H1 (cell line): ENCODE data around the gene CDC73. TPM values are rescaled to one million over a fixed set of nuclear protein-coding genes. Genes with fewer than 3 reads are reported as not detected.

Experiments used
- CTCF ChIA-PET: fragments of 300-600 bp; sonication (Branson Sonifier 250); formaldehyde crosslinking; loops from one replicate; lab custom pipeline; 2021; ENCODE audit not compliant: partially characterized antibody; lab: Charles Lee
- POLR2A ChIA-PET: fragments of 300-600 bp; sonication (Branson Sonifier 250); formaldehyde crosslinking; loops from one replicate; lab custom pipeline; 2021; ENCODE audit warnings: inconsistent platforms; ENCODE audit not compliant: partially characterized antibody; lab: Charles Lee
- DNase-seq, 2 experiments: peaks; one replicate each; pipeline versions ENCODE4 v3.0.0 to v3.0.0-alpha.2; 2010 to 2022; ENCODE audit warnings: low spot score in 2 of 2, low read depth in 1 of 2, mixed read lengths in 1 of 2
- FAIRE-seq: peaks from 2 replicates; lab custom pipeline; 2011; peaks lifted over from hg19 to GRCh38; lab: Jason Lieb, UNC
- H2AFZ ChIP-seq: 2 replicates; pipeline ENCODE4 v1.8.1; 2012; ENCODE audit warnings: low read length, inconsistent platforms
- H2AK5ac ChIP-seq: 2 replicates; pipeline ENCODE4 v1.6.1; 2013; ENCODE audit warnings: low read depth, low read length
- H2BK120ac ChIP-seq: replicated peaks from 2 replicates; pipeline ENCODE3; 2013; ENCODE audit warnings: low read depth, low read length, inconsistent platforms
- H2BK12ac ChIP-seq: 2 replicates; pipeline ENCODE4 v1.6.1; 2013; ENCODE audit warnings: low read depth, low read length
- H2BK15ac ChIP-seq: 2 replicates; pipeline ENCODE4 v1.6.1; 2013; ENCODE audit warnings: low read length
- H2BK20ac ChIP-seq: 2 replicates; pipeline ENCODE4 v1.6.1; 2013; ENCODE audit warnings: low read length
- H2BK5ac ChIP-seq: 2 replicates; pipeline ENCODE4 v1.6.1; 2013; ENCODE audit warnings: low read depth, low read length
- H3K14ac ChIP-seq: 2 replicates; pipeline ENCODE4 v1.6.1; 2013; ENCODE audit warnings: inconsistent platforms; ENCODE audit not compliant: insufficient read length
- H3K18ac ChIP-seq: 2 replicates; pipeline ENCODE4 v1.6.1; 2013; ENCODE audit warnings: low read length; ENCODE audit errors: extremely low read depth
- H3K23ac ChIP-seq: 2 replicates; pipeline ENCODE4 v1.6.1; 2013; ENCODE audit warnings: inconsistent platforms; ENCODE audit not compliant: insufficient read length
- H3K23me2 ChIP-seq: 2 replicates; pipeline ENCODE4 v1.6.1; 2013; ENCODE audit warnings: low read depth, low read length
- H3K27ac ChIP-seq: 2 replicates; pipeline ENCODE4 v1.6.1; 2011; ENCODE audit warnings: low read depth, low read length, inconsistent platforms
- H3K27me3 ChIP-seq, 4 experiments: replicated peaks in 1 of 4; 1 replicate in 1 of 4; 2 replicates in 3 of 4; pipeline versions ENCODE4 v1.6.1 to v1.8.1; 2011 to 2013; ENCODE audit warnings: low read length in 3 of 4, mild to moderate bottlenecking in 3 of 4, inconsistent platforms in 2 of 4, mixed read lengths in 2 of 4, moderate library complexity in 1 of 4; ENCODE audit not compliant: control insufficient read depth in 3 of 4, insufficient read depth in 3 of 4; ENCODE audit errors: extremely low read depth in 1 of 4
- H3K36me3 ChIP-seq, 4 experiments: 2 replicates each; pipeline versions ENCODE4 v1.6.1 to v1.8.1; 2011 to 2013; ENCODE audit warnings: mild to moderate bottlenecking in 4 of 4, low read length in 3 of 4, moderate library complexity in 2 of 4, control low read depth in 1 of 4, inconsistent platforms in 1 of 4; ENCODE audit not compliant: insufficient read depth in 4 of 4, control insufficient read depth in 2 of 4
- H3K4ac ChIP-seq: replicated peaks from 2 replicates; pipeline ENCODE3; 2013; ENCODE audit warnings: low read length, low read depth, mixed read lengths, inconsistent platforms; ENCODE audit not compliant: insufficient read length
- H3K4me1 ChIP-seq, 4 experiments: replicated peaks in 1 of 4; 1 replicate in 1 of 4; 2 replicates in 3 of 4; pipeline versions ENCODE4 v1.6.1 to v1.8.1; 2011 to 2013; ENCODE audit warnings: low read length in 3 of 4, inconsistent platforms in 2 of 4, mixed read lengths in 1 of 4; ENCODE audit not compliant: insufficient read depth in 4 of 4, control insufficient read depth in 3 of 4
- H3K4me2 ChIP-seq, 2 experiments: 2 replicates each; pipeline versions ENCODE4 v1.6.1 to v1.8.1; 2011 to 2013; ENCODE audit warnings: low read depth in 2 of 2, low read length in 2 of 2, control low read depth in 1 of 2, inconsistent platforms in 1 of 2, mild to moderate bottlenecking in 1 of 2; ENCODE audit not compliant: insufficient read depth in 1 of 2
- H3K4me3 ChIP-seq, 4 experiments: fragments of 200-600, 300-600 bp in 1 of 4; sonication (generic), shearing (Covaris generic), sonication (Bioruptor Twin) in 1 of 4; 2 replicates each; pipeline versions ENCODE4 v1.5.1 to v1.8.1; 2011 to 2016; ENCODE audit warnings: low read length in 4 of 4, low read depth in 3 of 4, control low read depth in 2 of 4, inconsistent platforms in 2 of 4, mild to moderate bottlenecking in 2 of 4, mixed read lengths in 1 of 4, moderate library complexity in 1 of 4; ENCODE audit not compliant: insufficient read depth in 2 of 4; ENCODE audit errors: extremely low read depth in 1 of 4
- H3K56ac ChIP-seq: replicated peaks from 2 replicates; pipeline ENCODE3; 2013; ENCODE audit warnings: low read depth, mild to moderate bottlenecking, mixed read lengths, low read length, inconsistent platforms; ENCODE audit not compliant: insufficient read length
- H3K79me1 ChIP-seq: 2 replicates; pipeline ENCODE4 v1.6.1; 2013; ENCODE audit warnings: low read depth, low read length, control low read depth
- H3K79me2 ChIP-seq, 2 experiments: 2 replicates each; pipeline versions ENCODE4 v1.6.1 to v1.8.1; 2012 to 2013; ENCODE audit warnings: low read length in 2 of 2, mild to moderate bottlenecking in 2 of 2, inconsistent platforms in 1 of 2; ENCODE audit not compliant: insufficient read depth in 2 of 2, control insufficient read depth in 1 of 2
- H3K9ac ChIP-seq, 4 experiments: replicated peaks in 1 of 4; 1 replicate in 1 of 4; 2 replicates in 3 of 4; pipeline versions ENCODE4 v1.6.1 to v1.8.1; 2011 to 2013; ENCODE audit warnings: low read depth in 3 of 4, low read length in 3 of 4, control low read depth in 2 of 4, mild to moderate bottlenecking in 2 of 4, moderate library complexity in 2 of 4, inconsistent platforms in 1 of 4; ENCODE audit errors: extremely low read depth in 1 of 4
- H3K9me3 ChIP-seq, 2 experiments: 2 replicates each; pipeline versions ENCODE4 v1.6.1 to v1.8.1; 2012 to 2013; ENCODE audit warnings: mild to moderate bottlenecking in 2 of 2, moderate library complexity in 2 of 2, control low read depth in 1 of 2, inconsistent platforms in 1 of 2, low read depth in 1 of 2, low read length in 1 of 2, mixed read lengths in 1 of 2; ENCODE audit not compliant: insufficient read depth in 2 of 2
- H4K20me1 ChIP-seq, 2 experiments: replicated peaks in 1 of 2; 2 replicates each; pipeline versions ENCODE3 to v1.8.1; 2011 to 2013; ENCODE audit warnings: inconsistent platforms in 2 of 2, low read length in 2 of 2, mild to moderate bottlenecking in 1 of 2; ENCODE audit not compliant: insufficient read depth in 2 of 2, control insufficient read depth in 1 of 2
- H4K5ac ChIP-seq: 2 replicates; pipeline ENCODE4 v1.6.1; 2013; ENCODE audit warnings: low read length, low read depth, mixed read lengths, inconsistent platforms; ENCODE audit not compliant: insufficient read length
- H4K8ac ChIP-seq: 2 replicates; pipeline ENCODE4 v1.8.0; 2013; ENCODE audit warnings: mild to moderate bottlenecking, moderate library complexity, low read length, inconsistent platforms; ENCODE audit not compliant: insufficient read depth; ENCODE audit errors: extremely low read depth
- H4K91ac ChIP-seq: replicated peaks from 2 replicates; pipeline ENCODE3; 2013; ENCODE audit warnings: low read length, mixed read lengths, inconsistent platforms; ENCODE audit not compliant: insufficient read length
- ATF3 ChIP-seq: IDR thresholded peaks from 2 replicates; pipeline ENCODE4 v1.6.1; 2011; ENCODE audit warnings: low read depth, mild to moderate bottlenecking, low read length; ENCODE audit not compliant: insufficient read depth
- BCL11A ChIP-seq, 2 experiments: IDR thresholded peaks; one replicate each; pipeline ENCODE4 v1.6.1; 2011; ENCODE audit warnings: low read depth in 2 of 2, low read length in 2 of 2, mild to moderate bottlenecking in 2 of 2
- HDAC2 ChIP-seq, 2 experiments: fragments of 300-600 bp in 1 of 2; sonication (generic) in 1 of 2; IDR thresholded peaks; 2 replicates each; pipeline ENCODE4 v1.6.1; 2011 to 2012; ENCODE audit warnings: low read depth in 2 of 2, low read length in 2 of 2, mild to moderate bottlenecking in 2 of 2, moderate library complexity in 2 of 2, borderline replicate concordance in 1 of 2, inconsistent platforms in 1 of 2
- KDM1A ChIP-seq: fragments of 200-600, 300-600 bp; sonication (generic); IDR thresholded peaks from 2 replicates; pipeline ENCODE4 v1.7.1; 2016; ENCODE audit warnings: mild to moderate bottlenecking, low read length, borderline replicate concordance
- NRF1 ChIP-seq: IDR thresholded peaks from 2 replicates; pipeline ENCODE4 v1.6.1; 2011; ENCODE audit warnings: mild to moderate bottlenecking, low read depth, low read length, improper control_type of control experiment
- POLR2A ChIP-seq, 2 experiments: IDR thresholded peaks; 1 replicate in 1 of 2; 2 replicates in 1 of 2; pipeline ENCODE4 v1.6.1; 2011; ENCODE audit warnings: low read depth in 2 of 2, low read length in 2 of 2, mild to moderate bottlenecking in 2 of 2; ENCODE audit errors: control extremely low read depth in 1 of 2
- POU5F1 ChIP-seq: IDR thresholded peaks from 2 replicates; pipeline ENCODE4 v1.6.1; 2011; ENCODE audit warnings: low read depth, mild to moderate bottlenecking, low read length, moderate library complexity
- RAD21 ChIP-seq, 2 experiments: IDR thresholded peaks in 1 of 2; conservative IDR thresholded peaks in 1 of 2; 2 replicates each; pipeline ENCODE4 v1.6.1; 2011; ENCODE audit warnings: low read depth in 2 of 2, low read length in 2 of 2, improper control_type of control experiment in 1 of 2, inconsistent platforms in 1 of 2, mild to moderate bottlenecking in 1 of 2, moderate library complexity in 1 of 2
- SIRT6 ChIP-seq: IDR thresholded peaks from one replicate; pipeline ENCODE4 v1.7.1; 2012; ENCODE audit warnings: low read length, inconsistent platforms
- SP2 ChIP-seq: IDR thresholded peaks from 2 replicates; pipeline ENCODE4 v1.6.1; 2012; ENCODE audit warnings: mild to moderate bottlenecking, low read length, inconsistent platforms
- TBP ChIP-seq: IDR thresholded peaks from 2 replicates; pipeline ENCODE4 v1.6.1; 2011; ENCODE audit warnings: low read depth, low read length, improper control_type of control experiment
- TEAD4 ChIP-seq: IDR thresholded peaks from 2 replicates; pipeline ENCODE4 v1.6.1; 2012; ENCODE audit warnings: low read depth, low read length, inconsistent platforms, mixed read lengths
- YY1 ChIP-seq: IDR thresholded peaks from 2 replicates; pipeline ENCODE4 v1.6.1; 2011; ENCODE audit warnings: low read depth, mild to moderate bottlenecking, low read length
- WGBS, 2 experiments: shearing (Covaris generic) in 1 of 2; methylation state at CpG; one replicate each; pipeline versions ENCODE4 v1.1.6 to v1.1.7; 2013 to 2015; ENCODE audit warnings: low lambda C conversion rate in 2 of 2, mixed read lengths in 2 of 2, inconsistent platforms in 1 of 2, low coverage in 1 of 2, missing lambda C conversion rate in 1 of 2; ENCODE audit not compliant: insufficient replicate concordance in 2 of 2, insufficient coverage in 1 of 2, insufficient read length in 1 of 2; ENCODE audit errors: extremely low coverage in 1 of 2, missing lambda C conversion rate in 1 of 2; 5-methylcytosine and 5-hydroxymethylcytosine counted together
- polyA plus RNA-seq, 7 experiments: library from polyadenylated mRNA; depleted of rRNA in 3 of 7; stranded (reverse) in 5 of 7; unstranded in 2 of 7; fragments of >200 nt in 5 of 7; fragments of 200-250 nt in 2 of 7; gene quantifications; 1 replicate in 5 of 7; 2 replicates in 1 of 7; 4 replicates in 1 of 7; pipeline versions ENCODE4 v1.2.1 to v1.2.3, GENCODE V29; 2011 to 2013; ENCODE audit warnings: missing spikeins in 2 of 7, mixed read lengths in 2 of 7
- total RNA-seq: library from RNA; stranded (reverse); fragmentation: NEBNext Ultra II Directional; extraction: Animal tissue kit (Norgen Biotek cat#: 25700); gene quantifications from 2 replicates; pipeline ENCODE4 v1.2.1, GENCODE V29; 2021
- TF ChIP-seq, protein P1 (sequence below): IDR thresholded peaks from 2 replicates; pipeline ENCODE4 v1.6.1; 2012; ENCODE audit warnings: inconsistent platforms

CDC73 gene
- total and polyA plus RNA-seq, 2 of the 8 experiments (the other 6 are each of a cell fraction or from before 2014, with no cell fraction given) = 9.8 to 64.0 TPM

- no peak overlapping the region for H2BK120ac ChIP-seq
- ChIA-PET POLR2A (interaction anchor here (0.8 to 1.5 kb wide), 2 partner anchors 16 to 52 kb away, joined by 3 read pairs; partner anchors contain the start of genes RO60 and UCHL5), CTCF (no interaction called here)
- H4K20me1 ChIP-seq = no peaks in the 10 kb centered on the region
- H3K4ac ChIP-seq = no peak overlapping the region
- no peak overlapping the region for H3K56ac ChIP-seq
- no peak overlapping the region for H3K4me3 ChIP-seq
- no peak overlapping the region for H3K27ac ChIP-seq
- no peaks in the 10 kb centered on the region for H3K79me2 ChIP-seq
- H3K18ac ChIP-seq = no peak overlapping the region
- H3K27me3 ChIP-seq = peaks cover 0 to 1% (median 0%) of the 10 kb centered on the region in 4 experiments; a peak in 1 of 7 replicates
- no peak overlapping the region for H2BK5ac ChIP-seq
- no peak for FAIRE-seq
- WGBS, 2 experiments = 91% methylated on average over 3 of the region's 3 CpGs; no CpG with 5 or more reads in 1 of the 2 experiments
- no peak overlapping the region for H3K9ac ChIP-seq
- H3K23me2 ChIP-seq = no peaks in the 10 kb centered on the region
- H4K91ac ChIP-seq = no peak overlapping the region
- H3K9me3 ChIP-seq = no peaks in the 10 kb centered on the region; a peak in 1 of 4 replicates
- no peak overlapping the region for H3K14ac ChIP-seq
- H4K5ac ChIP-seq = no peak overlapping the region
- H3K4me2 ChIP-seq = no peak overlapping the region
- H3K4me1 ChIP-seq = peaks cover 0 to 16% (median 6%) of the 10 kb centered on the region in 4 experiments; a peak in 6 of 7 replicates
- H2AK5ac ChIP-seq = no peak overlapping the region
- H2AFZ ChIP-seq = no peak overlapping the region
- no peak overlapping the region for H2BK20ac ChIP-seq
- no peaks in the 10 kb centered on the region for H3K79me1 ChIP-seq
- no peak for DNase-seq
- no peak overlapping the region for H2BK15ac ChIP-seq
- no peaks in the 10 kb centered on the region for H3K36me3 ChIP-seq
- no peak overlapping the region for H3K23ac ChIP-seq
- H2BK12ac ChIP-seq = no peak overlapping the region
- H4K8ac ChIP-seq = no peak overlapping the region
- no peak for TF ChIP-seq BCL11A (IDR thresholded peaks at IDR 0.05; ENCODE audit: low read depth in 2 of 2, low read length in 2 of 2)
- no peak for TF ChIP-seq NRF1
- TF ChIP-seq TBP = no peak
- no peak for TF ChIP-seq RAD21 (IDR thresholded peaks at IDR 0.05 in 1 of 2, conservative IDR thresholded peaks at IDR 0.05 in 1 of 2; ENCODE audit: low read depth in 2 of 2, low read length in 2 of 2)
- no peak for TF ChIP-seq TEAD4
- TF ChIP-seq, protein P1, sequence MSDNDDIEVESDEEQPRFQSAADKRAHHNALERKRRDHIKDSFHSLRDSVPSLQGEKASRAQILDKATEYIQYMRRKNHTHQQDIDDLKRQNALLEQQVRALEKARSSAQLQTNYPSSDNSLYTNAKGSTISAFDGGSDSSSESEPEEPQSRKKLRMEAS = no peak
- no peak for TF ChIP-seq KDM1A
- no peak for TF ChIP-seq POLR2A (IDR thresholded peaks at IDR 0.05; ENCODE audit: control extremely low read depth in 1 of 2, low read depth in 2 of 2, low read length in 2 of 2)
- TF ChIP-seq SP2 = no peak
- TF ChIP-seq POU5F1 = no peak
- TF ChIP-seq SIRT6 = no peak
- no peak for TF ChIP-seq HDAC2 (IDR thresholded peaks at IDR 0.05; ENCODE audit: borderline replicate concordance in 1 of 2, low read depth in 2 of 2, low read length in 2 of 2)
- TF ChIP-seq YY1 = no peak
- no peak for TF ChIP-seq ATF3
Observed at GRCh38 chr1:193110864-193111263, 11.0 kb upstream of the CDC73 start.
